K562 (cell line): Measurements from ENCODE around the gene CDR2L. TPM values are rescaled to one million over a fixed set of nuclear protein-coding genes. Genes with fewer than 3 reads are reported as not detected.
A peak's percentile ranks its signal among the peaks of the same experiment; 100 is the strongest.

Source experiments
- CBFB ChIP-seq: sonication (generic); formaldehyde crosslinking; IDR thresholded peaks from 2 replicates; pipeline ENCODE4 v1.4.0; 2020; ENCODE audit warnings: mild to moderate bottlenecking, missing genetic modification reagents
- CTBP1 ChIP-seq: fragments of 450-650 bp; IDR thresholded peaks from 2 replicates; pipeline ENCODE4 v1.6.1; 2016; ENCODE audit warnings: borderline replicate concordance
- E2F5 ChIP-seq: sonication (generic); formaldehyde crosslinking; IDR thresholded peaks from 2 replicates; pipeline ENCODE4 v1.8.0; 2022; ENCODE audit warnings: mild to moderate bottlenecking, missing genetic modification reagents
- ESRRA ChIP-seq: fragments of 450-650 bp; IDR thresholded peaks from 2 replicates; pipeline ENCODE4 v1.6.1; 2014; ENCODE audit warnings: low read depth, mild to moderate bottlenecking, moderate library complexity, borderline replicate concordance
- GTF2A2 ChIP-seq: IDR thresholded peaks from 2 replicates; pipeline ENCODE4 v1.6.1; 2016; ENCODE audit warnings: mild to moderate bottlenecking, missing genetic modification characterization, missing compliant biosample characterization
- ID3 ChIP-seq, 2 experiments: fragments of 250-450 bp in 1 of 2; fragments of 450-650 bp in 1 of 2; sonication (Bioruptor Pico) in 1 of 2; IDR thresholded peaks; 2 replicates each; pipeline versions ENCODE4 v1.6.1 to v1.8.0; 2016 to 2021; ENCODE audit warnings: mild to moderate bottlenecking in 2 of 2, moderate library complexity in 2 of 2, missing compliant biosample characterization in 1 of 2, missing genetic modification characterization in 1 of 2
- NEUROD1 ChIP-seq: fragments of 150-350 bp; IDR thresholded peaks from 2 replicates; pipeline ENCODE4 v1.6.1; 2014; ENCODE audit warnings: borderline replicate concordance, low read length, low read depth; ENCODE audit not compliant: partially characterized antibody
- SIN3A ChIP-seq, 2 experiments: fragments of 150-350 bp in 1 of 2; IDR thresholded peaks; 2 replicates each; pipeline ENCODE4 v1.6.1; 2011 to 2016; ENCODE audit warnings: borderline replicate concordance in 2 of 2, low read depth in 2 of 2, low read length in 2 of 2, mild to moderate bottlenecking in 2 of 2, moderate library complexity in 2 of 2; ENCODE audit not compliant: control insufficient read depth in 1 of 2
- SMARCA4 ChIP-seq: fragments of 450-650 bp; IDR thresholded peaks from 2 replicates; pipeline ENCODE4 v1.6.1; 2016
- SRF ChIP-seq, 2 experiments: fragments of 250-450, 450-650 bp in 1 of 2; sonication (Bioruptor Pico) in 1 of 2; sonication (generic) in 1 of 2; formaldehyde crosslinking; IDR thresholded peaks; 2 replicates each; pipeline versions ENCODE4 v1.5.0 to v1.5.1; 2020 to 2022; ENCODE audit warnings: mild to moderate bottlenecking in 1 of 2, missing genetic modification reagents in 1 of 2
- SUPT5H ChIP-seq: fragments of 450-650 bp; IDR thresholded peaks from 2 replicates; pipeline ENCODE4 v1.6.1; 2016
- TAF15 ChIP-seq: fragments of 200-400 bp; formaldehyde crosslinking; IDR thresholded peaks from 2 replicates; pipeline ENCODE4 v1.6.1; 2017; ENCODE audit warnings: mild to moderate bottlenecking, low read depth, low read length, moderate library complexity
- TAF9B ChIP-seq: fragments of 450-650 bp; IDR thresholded peaks from 2 replicates; pipeline ENCODE4 v1.6.1; 2018; ENCODE audit warnings: mild to moderate bottlenecking; ENCODE audit not compliant: partially characterized antibody
- ZNF717 ChIP-seq: fragments of 250-450 bp; sonication (Bioruptor Pico); IDR thresholded peaks from 2 replicates; pipeline ENCODE4 v1.5.0; 2021
- polyA plus RNA-seq, 8 experiments: library from polyadenylated mRNA; depleted of rRNA in 4 of 8; stranded (reverse) in 5 of 8; unstranded in 3 of 8; fragments of >200 nt; fragmentation: Nextera tagmentation in 2 of 8; fragmentation: Illumina TruSeq in 1 of 8; extraction: Ambion mirVana in 2 of 8; extraction: Trizol in 1 of 8; gene quantifications; 2 replicates each; pipeline versions ENCODE4 v1.2.1 to v1.2.3, GENCODE V29; 2011 to 2014; ENCODE audit warnings: inconsistent platforms in 1 of 8, missing spikeins in 1 of 8
- total RNA-seq, 7 experiments: library from RNA; depleted of rRNA in 6 of 7; stranded (reverse); fragments of >200 nt in 6 of 7; fragmentation: Illumina TruSeq in 2 of 7; extraction: Trizol in 2 of 7; gene quantifications; 2 replicates each; pipeline versions ENCODE4 v1.2.1 to v1.2.3, GENCODE V29; 2011 to 2021; ENCODE audit warnings: low replicate concordance in 1 of 7
- TF ChIP-seq, protein P1 (sequence below): sonication (generic); formaldehyde crosslinking; IDR thresholded peaks from 2 replicates; pipeline ENCODE4 v1.8.0; 2022; ENCODE audit warnings: mild to moderate bottlenecking, missing genetic modification reagents
- TF ChIP-seq, protein P2 (sequence below), 2 experiments: fragments of 450-650 bp; IDR thresholded peaks; 2 replicates each; pipeline ENCODE4 v1.6.1; 2018; ENCODE audit warnings: mild to moderate bottlenecking in 2 of 2, low read depth in 1 of 2; ENCODE audit not compliant: partially characterized antibody in 2 of 2

The CDR2L gene
- total and polyA plus RNA-seq, 9 of the 15 experiments (the other 6 are each of a cell fraction or from before 2014, with no cell fraction given) = 2.7 to 16.0 (median 7.3) TPM

GRCh38 chr17:74960570-74961342, 26.7 kb upstream of the CDR2L start (continued):
- TF ChIP-seq, protein P1, sequence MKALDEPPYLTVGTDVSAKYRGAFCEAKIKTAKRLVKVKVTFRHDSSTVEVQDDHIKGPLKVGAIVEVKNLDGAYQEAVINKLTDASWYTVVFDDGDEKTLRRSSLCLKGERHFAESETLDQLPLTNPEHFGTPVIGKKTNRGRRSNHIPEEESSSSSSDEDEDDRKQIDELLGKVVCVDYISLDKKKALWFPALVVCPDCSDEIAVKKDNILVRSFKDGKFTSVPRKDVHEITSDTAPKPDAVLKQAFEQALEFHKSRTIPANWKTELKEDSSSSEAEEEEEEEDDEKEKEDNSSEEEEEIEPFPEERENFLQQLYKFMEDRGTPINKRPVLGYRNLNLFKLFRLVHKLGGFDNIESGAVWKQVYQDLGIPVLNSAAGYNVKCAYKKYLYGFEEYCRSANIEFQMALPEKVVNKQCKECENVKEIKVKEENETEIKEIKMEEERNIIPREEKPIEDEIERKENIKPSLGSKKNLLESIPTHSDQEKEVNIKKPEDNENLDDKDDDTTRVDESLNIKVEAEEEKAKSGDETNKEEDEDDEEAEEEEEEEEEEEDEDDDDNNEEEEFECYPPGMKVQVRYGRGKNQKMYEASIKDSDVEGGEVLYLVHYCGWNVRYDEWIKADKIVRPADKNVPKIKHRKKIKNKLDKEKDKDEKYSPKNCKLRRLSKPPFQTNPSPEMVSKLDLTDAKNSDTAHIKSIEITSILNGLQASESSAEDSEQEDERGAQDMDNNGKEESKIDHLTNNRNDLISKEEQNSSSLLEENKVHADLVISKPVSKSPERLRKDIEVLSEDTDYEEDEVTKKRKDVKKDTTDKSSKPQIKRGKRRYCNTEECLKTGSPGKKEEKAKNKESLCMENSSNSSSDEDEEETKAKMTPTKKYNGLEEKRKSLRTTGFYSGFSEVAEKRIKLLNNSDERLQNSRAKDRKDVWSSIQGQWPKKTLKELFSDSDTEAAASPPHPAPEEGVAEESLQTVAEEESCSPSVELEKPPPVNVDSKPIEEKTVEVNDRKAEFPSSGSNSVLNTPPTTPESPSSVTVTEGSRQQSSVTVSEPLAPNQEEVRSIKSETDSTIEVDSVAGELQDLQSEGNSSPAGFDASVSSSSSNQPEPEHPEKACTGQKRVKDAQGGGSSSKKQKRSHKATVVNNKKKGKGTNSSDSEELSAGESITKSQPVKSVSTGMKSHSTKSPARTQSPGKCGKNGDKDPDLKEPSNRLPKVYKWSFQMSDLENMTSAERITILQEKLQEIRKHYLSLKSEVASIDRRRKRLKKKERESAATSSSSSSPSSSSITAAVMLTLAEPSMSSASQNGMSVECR = peak; percentile 90
- TF ChIP-seq ZNF717 (CRISPR knock-in tag) (no peak), SMARCA4 (0 out of 2 replicates have a peak, but pooled peaks have one; percentile 31), TAF15 (no peak), NEUROD1 (peak; percentile 68), TAF9B (no peak), ID3 (CRISPR knock-in tag; IDR thresholded peaks at IDR 0.05) (no peak), ID3 (tag; IDR thresholded peaks at IDR 0.05) (0 out of 2 replicates have a peak, but pooled peaks have one; percentile 38), E2F5 (CRISPR knock-in tag) (no peak), ESRRA (peak; percentile 59; the same call in 1 of the 2 replicates), GTF2A2 (tag) (no peak), SRF (CRISPR knock-in tag; IDR thresholded peaks at IDR 0.05) (peak in 1 of 2 experiments; percentile 40; a peak in 1 of 4 replicates), SIN3A (IDR thresholded peaks at IDR 0.05; ENCODE audit: borderline replicate concordance in 2 of 2, control insufficient read depth in 1 of 2, low read depth in 2 of 2, low read length in 2 of 2) (peak in 1 of 2 experiments; percentile 73; a peak in 2 of 4 replicates), CBFB (CRISPR knock-in tag) (peak; percentile 30; the same call in 1 of the 2 replicates), CTBP1 (peak; percentile 76), SUPT5H (no peak)
- TF ChIP-seq, protein P2, sequence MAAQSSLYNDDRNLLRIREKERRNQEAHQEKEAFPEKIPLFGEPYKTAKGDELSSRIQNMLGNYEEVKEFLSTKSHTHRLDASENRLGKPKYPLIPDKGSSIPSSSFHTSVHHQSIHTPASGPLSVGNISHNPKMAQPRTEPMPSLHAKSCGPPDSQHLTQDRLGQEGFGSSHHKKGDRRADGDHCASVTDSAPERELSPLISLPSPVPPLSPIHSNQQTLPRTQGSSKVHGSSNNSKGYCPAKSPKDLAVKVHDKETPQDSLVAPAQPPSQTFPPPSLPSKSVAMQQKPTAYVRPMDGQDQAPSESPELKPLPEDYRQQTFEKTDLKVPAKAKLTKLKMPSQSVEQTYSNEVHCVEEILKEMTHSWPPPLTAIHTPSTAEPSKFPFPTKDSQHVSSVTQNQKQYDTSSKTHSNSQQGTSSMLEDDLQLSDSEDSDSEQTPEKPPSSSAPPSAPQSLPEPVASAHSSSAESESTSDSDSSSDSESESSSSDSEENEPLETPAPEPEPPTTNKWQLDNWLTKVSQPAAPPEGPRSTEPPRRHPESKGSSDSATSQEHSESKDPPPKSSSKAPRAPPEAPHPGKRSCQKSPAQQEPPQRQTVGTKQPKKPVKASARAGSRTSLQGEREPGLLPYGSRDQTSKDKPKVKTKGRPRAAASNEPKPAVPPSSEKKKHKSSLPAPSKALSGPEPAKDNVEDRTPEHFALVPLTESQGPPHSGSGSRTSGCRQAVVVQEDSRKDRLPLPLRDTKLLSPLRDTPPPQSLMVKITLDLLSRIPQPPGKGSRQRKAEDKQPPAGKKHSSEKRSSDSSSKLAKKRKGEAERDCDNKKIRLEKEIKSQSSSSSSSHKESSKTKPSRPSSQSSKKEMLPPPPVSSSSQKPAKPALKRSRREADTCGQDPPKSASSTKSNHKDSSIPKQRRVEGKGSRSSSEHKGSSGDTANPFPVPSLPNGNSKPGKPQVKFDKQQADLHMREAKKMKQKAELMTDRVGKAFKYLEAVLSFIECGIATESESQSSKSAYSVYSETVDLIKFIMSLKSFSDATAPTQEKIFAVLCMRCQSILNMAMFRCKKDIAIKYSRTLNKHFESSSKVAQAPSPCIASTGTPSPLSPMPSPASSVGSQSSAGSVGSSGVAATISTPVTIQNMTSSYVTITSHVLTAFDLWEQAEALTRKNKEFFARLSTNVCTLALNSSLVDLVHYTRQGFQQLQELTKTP (IDR thresholded peaks at IDR 0.05; ENCODE audit: low read depth in 1 of 2, partially characterized antibody in 2 of 2) = peak in 1 of 2 experiments; percentile 37
